Epithelial cell of proximal tubule (primary cell): Measurements from ENCODE around the gene ADAMTSL3. TPM values are rescaled to one million over a fixed set of nuclear protein-coding genes. Genes with fewer than 3 reads are reported as not detected.
A peak's percentile ranks its signal among the peaks of the same experiment; 100 is the strongest.

Experiments used
- DNase-seq: peaks from one replicate; pipeline ENCODE4 v3.0.0-alpha.2; 2011; ENCODE audit warnings: low read depth
- H3K4me3 ChIP-seq: 2 replicates; pipeline ENCODE4 v1.5.1; 2011; ENCODE audit warnings: low read depth, mild to moderate bottlenecking, low read length
- CTCF ChIP-seq: conservative IDR thresholded peaks from 2 replicates; pipeline ENCODE4 v1.5.1; 2012; ENCODE audit warnings: low read depth, mild to moderate bottlenecking, low read length
- total RNA-seq: library from RNA; depleted of rRNA; stranded (reverse); fragments of >200 nt; gene quantifications from 2 replicates; pipeline ENCODE4 v1.2.3, GENCODE V29; 2015

The ADAMTSL3 gene
- total RNA-seq, 1 donor from 2014 or later, result 0.58 TPM

DNA sequence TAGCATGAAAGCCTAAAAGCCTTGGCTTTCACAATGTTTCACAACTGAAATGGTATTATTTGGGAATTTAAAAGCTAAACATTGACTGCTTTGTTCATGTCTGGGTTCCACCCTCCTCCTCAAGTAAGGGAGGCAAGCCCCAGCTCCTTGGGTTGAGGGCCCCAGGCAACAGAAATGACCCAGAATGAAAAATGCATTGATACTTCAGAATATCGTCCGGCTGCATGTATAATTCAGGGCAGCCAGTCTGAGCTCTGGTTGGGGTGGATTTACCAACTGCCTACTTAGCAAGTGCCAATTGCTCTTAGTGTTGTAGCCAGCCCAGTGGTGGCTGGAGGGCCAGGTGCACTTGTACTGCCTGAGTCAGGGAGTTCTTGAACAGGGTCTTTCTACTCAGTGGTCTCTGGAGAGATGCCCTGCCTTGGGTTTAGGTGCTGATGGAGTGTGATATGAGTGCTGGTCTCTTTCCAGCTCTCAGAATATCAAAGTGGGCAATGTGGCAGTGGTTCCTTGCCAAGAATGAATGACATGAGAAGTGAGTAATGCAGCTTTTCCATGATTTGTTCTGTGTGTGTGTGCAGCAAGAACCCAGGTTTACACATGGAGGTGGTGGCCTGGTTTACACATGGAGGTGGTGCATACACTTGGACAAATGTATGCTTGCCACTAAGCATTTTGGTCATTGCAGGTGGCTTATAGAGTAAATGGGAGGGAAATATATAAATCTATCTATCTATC is 40.9 kb upstream of the ADAMTSL3 start:
- TF ChIP-seq CTCF, result no peak
- no peak for DNase-seq
- no peak overlapping the region for H3K4me3 ChIP-seq

DNA sequence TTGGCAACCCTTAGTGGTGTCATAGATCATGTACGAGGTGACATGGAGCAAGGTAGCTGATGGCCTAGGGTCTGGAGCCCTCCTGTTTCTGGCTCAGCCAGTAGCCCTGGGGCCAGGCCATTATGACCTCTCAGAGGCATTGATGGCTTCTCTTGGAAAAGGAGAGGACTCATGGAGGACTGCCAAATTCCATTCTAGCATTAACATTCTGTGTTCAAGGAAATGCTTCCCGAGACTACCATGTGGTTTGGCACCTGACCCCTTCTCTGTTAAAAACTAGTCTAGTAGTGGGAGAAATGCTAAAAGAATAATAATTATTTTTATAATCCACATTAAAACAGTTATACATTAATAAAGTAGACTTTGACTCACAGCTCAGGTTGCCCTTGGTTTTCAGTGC is 40.2 kb upstream of the ADAMTSL3 start:
- H3K4me3 ChIP-seq, result no peak overlapping the region
- peak; percentile 57 for DNase-seq
- TF ChIP-seq CTCF, result no peak

GRCh38 chr15:83616840-83617239 is 37.1 kb upstream of the ADAMTSL3 start:
- no peak for TF ChIP-seq CTCF
- no peak for DNase-seq
- H3K4me3 ChIP-seq, result no peak overlapping the region

GRCh38 chr15:83626171-83626802 is 27.6 kb upstream of the ADAMTSL3 start:
- TF ChIP-seq CTCF, result no peak
- H3K4me3 ChIP-seq, result no peak overlapping the region
- DNase-seq, result peak; percentile 31

GRCh38 chr15:83631534-83631933 is 22.4 kb upstream of the ADAMTSL3 start:
- TF ChIP-seq CTCF, result no peak
- DNase-seq, result no peak
- no peak overlapping the region for H3K4me3 ChIP-seq

DNA sequence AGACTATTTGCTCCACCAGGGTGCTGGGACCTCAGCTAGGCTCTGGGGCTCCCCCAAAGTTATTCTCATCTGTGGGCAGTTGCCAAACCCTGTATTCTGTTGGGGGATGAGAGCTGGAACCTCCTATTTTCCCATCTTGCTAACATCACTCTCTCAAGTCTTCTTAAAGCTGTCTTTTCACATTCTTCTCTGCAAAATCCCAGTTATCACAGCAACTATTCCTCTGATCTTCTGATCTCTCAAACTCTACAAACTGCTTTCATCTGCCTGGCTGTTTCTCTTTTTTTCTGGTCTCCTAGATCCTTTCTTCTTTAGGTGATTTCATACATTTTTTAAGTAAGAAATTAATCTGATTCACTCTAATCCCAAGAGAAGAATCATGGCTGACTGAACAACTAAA is 10.7 kb upstream of the ADAMTSL3 start:
- no peak for DNase-seq
- no peak for TF ChIP-seq CTCF
- no peak overlapping the region for H3K4me3 ChIP-seq

DNA sequence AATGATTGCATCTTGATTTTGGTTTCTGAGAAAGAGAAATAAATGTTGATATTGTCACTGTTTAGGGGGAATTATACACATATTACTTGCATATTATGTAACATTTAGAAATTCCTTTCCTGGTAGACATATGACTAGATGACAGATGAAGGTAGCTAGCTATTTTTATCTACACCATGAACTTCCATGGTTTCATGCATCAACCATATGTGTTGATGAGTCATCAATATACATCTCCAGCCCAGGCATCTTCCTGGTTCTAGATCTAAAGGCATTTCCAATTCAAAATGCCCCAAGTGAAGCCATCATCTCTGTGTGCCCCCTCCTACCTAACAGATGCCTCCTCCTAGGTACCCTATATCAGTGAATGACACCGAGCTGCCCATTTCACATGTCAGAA is 9.5 kb upstream of the ADAMTSL3 start:
- DNase-seq, result no peak
- H3K4me3 ChIP-seq, result no peak overlapping the region
- TF ChIP-seq CTCF, result no peak
